A673 (cell line): Measurements from ENCODE around the gene FGF14. TPM values are rescaled to one million over a fixed set of nuclear protein-coding genes. Genes with fewer than 3 reads are reported as not detected.
A peak's percentile ranks its signal among the peaks of the same experiment; 100 is the strongest.

Experiments used
- BruUV-seq: library from RNA; stranded (reverse); fragments of 400-500 nt; replicated peaks from 2 replicates; lab custom pipeline; 2021; lab: Mats Ljungman, UMichigan
- CTCF ChIA-PET: fragments of 300-600 bp; sonication (Branson Sonifier 250); formaldehyde crosslinking; loops from one replicate; lab custom pipeline; 2022; ENCODE audit warnings: antibody characterized with exemption; lab: Charles Lee
- POLR2A ChIA-PET: fragments of 300-600 bp; sonication (Branson Sonifier 250); formaldehyde crosslinking; loops from one replicate; lab custom pipeline; 2022; ENCODE audit warnings: antibody characterized with exemption; ENCODE audit not compliant: low non-redundant PET; lab: Charles Lee
- DNase-seq: peaks from one replicate; pipeline ENCODE4 v3.0.0-alpha.2; 2015; ENCODE audit warnings: low spot score
- H3K27ac ChIP-seq: fragments of 200-600 bp; sonication (generic); 2 replicates; pipeline ENCODE4 v1.5.1; 2016; ENCODE audit warnings: mixed run types, low read depth, mild to moderate bottlenecking, mixed read lengths, antibody characterized with exemption, low read length; ENCODE audit not compliant: poor library complexity, severe bottlenecking
- H3K27me3 ChIP-seq: fragments of 200-600 bp; sonication (generic); replicated peaks from 2 replicates; pipeline ENCODE4 v1.6.1; 2017; ENCODE audit warnings: mixed run types, low read depth, mild to moderate bottlenecking, mixed read lengths, antibody characterized with exemption, low read length; ENCODE audit not compliant: insufficient read depth, poor library complexity
- H3K36me3 ChIP-seq: fragments of 200-600 bp; sonication (generic); 2 replicates; pipeline ENCODE4 v1.6.1; 2016; ENCODE audit warnings: mixed run types, mild to moderate bottlenecking, mixed read lengths, antibody characterized with exemption, low read length; ENCODE audit not compliant: insufficient read depth, poor library complexity, severe bottlenecking
- H3K4me1 ChIP-seq: fragments of 200-600 bp; sonication (generic); 2 replicates; pipeline ENCODE4 v1.6.1; 2017; ENCODE audit warnings: mixed run types, mild to moderate bottlenecking, mixed read lengths, antibody characterized with exemption, low read length; ENCODE audit not compliant: insufficient read depth, poor library complexity, severe bottlenecking
- H3K4me3 ChIP-seq: fragments of 200-600 bp; sonication (generic); 2 replicates; pipeline ENCODE4 v1.5.1; 2016; ENCODE audit warnings: low read depth, mixed run types, mild to moderate bottlenecking, mixed read lengths, low read length; ENCODE audit not compliant: poor library complexity, severe bottlenecking
- H3K9me3 ChIP-seq: fragments of 200-600 bp; sonication (generic); 2 replicates; pipeline ENCODE4 v1.6.1; 2016; ENCODE audit warnings: mixed run types, low read depth, mild to moderate bottlenecking, mixed read lengths, antibody characterized with exemption, low read length; ENCODE audit not compliant: poor library complexity, severe bottlenecking
- CTCF ChIP-seq: fragments of 300-800, 200-600 bp; sonication (generic); conservative IDR thresholded peaks from 2 replicates; pipeline ENCODE4 v1.5.1; 2017; ENCODE audit warnings: low read depth, mild to moderate bottlenecking, antibody characterized with exemption, low read length, moderate library complexity, mixed read lengths
- EZH2 ChIP-seq: fragments of 200-600 bp; sonication (generic); IDR thresholded peaks from 2 replicates; pipeline ENCODE4 v1.6.1; 2017; ENCODE audit warnings: borderline replicate concordance, low read depth, mild to moderate bottlenecking, mixed read lengths, antibody characterized with exemption, low read length; ENCODE audit not compliant: poor library complexity, severe bottlenecking
- intact Hi-C: fragments of 100-400 bp; cut with micrococcal nuclease; formaldehyde crosslinking; loops from one replicate; pipeline ENCODE4 v1.10.0; 2022; ENCODE audit not compliant: unreplicated experiment
- total RNA-seq: library from RNA; stranded (reverse); gene quantifications from 2 replicates; pipeline ENCODE4 v1.2.3, GENCODE V29; 2021

Gene FGF14
- total RNA-seq, 1 experiment from 2014 or later: 19.7 TPM

GRCh38 chr13:102033857-102034331 is 368.0 kb downstream of the FGF14 start:
- ChIA-PET POLR2A (no interaction called here), CTCF (no interaction called here)
- DNase-seq: peak; percentile 32
- no peak overlapping the region for H3K4me3 ChIP-seq
- TF ChIP-seq EZH2: no peak
- H3K36me3 ChIP-seq: no peaks in the 10 kb centered on the region
- intact Hi-C loops: no loop called here
- no peaks in the 10 kb centered on the region for H3K27me3 ChIP-seq
- H3K4me1 ChIP-seq: peaks cover 7% of the 10 kb centered on the region
- H3K27ac ChIP-seq: no peak overlapping the region
- BruUV-seq: no TSS peak
- H3K9me3 ChIP-seq: no peaks in the 10 kb centered on the region

GRCh38 chr13:102033386-102033785 is 368.5 kb downstream of the FGF14 start:
- intact Hi-C loops: no loop called here
- H3K9me3 ChIP-seq: no peaks in the 10 kb centered on the region
- H3K4me1 ChIP-seq: peaks cover 7% of the 10 kb centered on the region
- no peak overlapping the region for H3K4me3 ChIP-seq
- H3K36me3 ChIP-seq: no peaks in the 10 kb centered on the region
- DNase-seq: no peak
- CTCF ChIA-PET: no interaction called here
- no peaks in the 10 kb centered on the region for H3K27me3 ChIP-seq
- no TSS peak for BruUV-seq
- POLR2A ChIA-PET: no interaction called here
- TF ChIP-seq EZH2 (no peak), CTCF (no peak)
- no peak overlapping the region for H3K27ac ChIP-seq

- POLR2A ChIA-PET: no interaction called here
- Histone ChIP-seq H3K4me1 (peaks cover 5% of the 10 kb centered on the region), H3K4me3 (no peak overlapping the region), H3K36me3 (no peaks in the 10 kb centered on the region), H3K27me3 (no peaks in the 10 kb centered on the region), H3K27ac (no peak overlapping the region), H3K9me3 (no peaks in the 10 kb centered on the region)
- no peak for DNase-seq
- no TSS peak for BruUV-seq
- TF ChIP-seq CTCF: no peak
- intact Hi-C loops: no loop called here
- CTCF ChIA-PET: no interaction called here
Observed at GRCh38 chr13:102028868-102029267, 373.0 kb downstream of the FGF14 start.

GRCh38 chr13:102028206-102028605 is 373.6 kb downstream of the FGF14 start:
- ChIA-PET CTCF (no interaction called here), POLR2A (no interaction called here)
- intact Hi-C loops: no loop called here
- Histone ChIP-seq H3K4me1 (no peaks in the 10 kb centered on the region), H3K27ac (no peak overlapping the region), H3K36me3 (no peaks in the 10 kb centered on the region), H3K4me3 (no peak overlapping the region), H3K27me3 (no peaks in the 10 kb centered on the region), H3K9me3 (no peaks in the 10 kb centered on the region)
- no peak for DNase-seq
- BruUV-seq: no TSS peak
- no peak for TF ChIP-seq EZH2
